Neural crest cell (in vitro differentiated cells): ENCODE measurements around the gene UBE2I. TPM values are rescaled to one million over a fixed set of nuclear protein-coding genes. Genes with fewer than 3 reads are reported as not detected.

ENCODE experiments used
- DNase-seq: peaks from one replicate; pipeline ENCODE4 v3.0.0; 2021; ENCODE audit warnings: low read depth, mixed read lengths, low spot score
- H3K27ac Mint-ChIP-seq: one replicate; pipeline ENCODE4 v1.8.0; 2021; ENCODE audit warnings: mild to moderate bottlenecking, mixed read lengths; ENCODE audit not compliant: unreplicated experiment
- H3K27me3 Mint-ChIP-seq: 2 replicates; pipeline ENCODE4 v1.8.0; 2021; ENCODE audit warnings: low read depth, mild to moderate bottlenecking, mixed read lengths
- H3K36me3 Mint-ChIP-seq: 2 replicates; pipeline ENCODE4 v1.8.0; 2021; ENCODE audit warnings: low read depth, mild to moderate bottlenecking, mixed read lengths
- H3K4me1 Mint-ChIP-seq: 2 replicates; pipeline ENCODE4 v1.8.0; 2021; ENCODE audit warnings: mixed read lengths
- H3K4me3 Mint-ChIP-seq: one replicate; pipeline ENCODE4 v1.8.0; 2021; ENCODE audit warnings: mild to moderate bottlenecking, mixed read lengths
- H3K9me3 Mint-ChIP-seq: 2 replicates; pipeline ENCODE4 v1.8.0; 2021; ENCODE audit warnings: mixed read lengths
- CTCF ChIP-seq: fragments of 200-600 bp; sonication (generic); conservative IDR thresholded peaks from 2 replicates; pipeline ENCODE4 v1.5.0; 2021; ENCODE audit warnings: antibody characterized with exemption, mild to moderate bottlenecking
- total RNA-seq: library from RNA; stranded (reverse); gene quantifications from 2 replicates; pipeline ENCODE4 v1.2.1, GENCODE V29; 2021

UBE2I gene
- total RNA-seq, 1 donor from 2014 or later = 301 TPM

GRCh38 chr16:1347286-1347855 lies 37.9 kb downstream of the UBE2I start:
- Mint-ChIP-seq H3K36me3 (peaks cover under 1% of the 10 kb centered on the region), H3K4me1 (peaks cover 12% of the 10 kb centered on the region), H3K27me3 (peaks cover 15% of the 10 kb centered on the region), H3K27ac (no peak overlapping the region), H3K9me3 (no peaks in the 10 kb centered on the region), H3K4me3 (peak overlapping the region; percentile 44)
- no peak for DNase-seq
- TF ChIP-seq CTCF = no peak

- no peak for DNase-seq
- Mint-ChIP-seq H3K4me3 (no peak overlapping the region), H3K27me3 (peaks cover 15% of the 10 kb centered on the region), H3K36me3 (peaks cover 4% of the 10 kb centered on the region), H3K27ac (no peak overlapping the region), H3K9me3 (no peaks in the 10 kb centered on the region), H3K4me1 (peaks cover 14% of the 10 kb centered on the region)
- no peak for TF ChIP-seq CTCF
Measured at GRCh38 chr16:1347962-1348361, 38.5 kb downstream of the UBE2I start.

DNA sequence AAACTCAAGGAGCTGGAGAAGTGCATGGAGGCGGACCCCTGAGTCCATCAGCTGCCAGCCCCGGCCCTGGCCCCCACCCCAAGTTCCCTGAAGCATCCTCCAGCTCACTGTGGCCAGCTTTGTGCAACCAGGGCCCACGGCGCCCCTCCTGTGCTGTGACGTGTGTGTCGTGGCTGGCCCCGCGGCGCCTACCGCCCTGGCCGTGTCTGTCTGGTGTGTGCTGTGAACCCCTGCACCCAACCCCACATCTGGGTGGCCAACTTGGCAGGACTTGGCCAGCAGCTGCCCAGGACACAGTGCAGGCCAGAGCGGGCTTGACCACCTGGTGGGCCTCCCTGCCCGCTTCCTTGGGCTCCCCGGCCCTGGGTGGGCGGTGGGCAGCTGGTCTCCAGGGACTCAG lies 39.0 kb downstream of the UBE2I start:
- no peak overlapping the region for H3K4me3 Mint-ChIP-seq
- peaks cover 13% of the 10 kb centered on the region for H3K4me1 Mint-ChIP-seq
- H3K27ac Mint-ChIP-seq = no peak overlapping the region
- TF ChIP-seq CTCF = no peak
- no peak for DNase-seq
- H3K36me3 Mint-ChIP-seq = peaks cover 4% of the 10 kb centered on the region
- no peaks in the 10 kb centered on the region for H3K9me3 Mint-ChIP-seq
- H3K27me3 Mint-ChIP-seq = peaks cover 10% of the 10 kb centered on the region

DNA sequence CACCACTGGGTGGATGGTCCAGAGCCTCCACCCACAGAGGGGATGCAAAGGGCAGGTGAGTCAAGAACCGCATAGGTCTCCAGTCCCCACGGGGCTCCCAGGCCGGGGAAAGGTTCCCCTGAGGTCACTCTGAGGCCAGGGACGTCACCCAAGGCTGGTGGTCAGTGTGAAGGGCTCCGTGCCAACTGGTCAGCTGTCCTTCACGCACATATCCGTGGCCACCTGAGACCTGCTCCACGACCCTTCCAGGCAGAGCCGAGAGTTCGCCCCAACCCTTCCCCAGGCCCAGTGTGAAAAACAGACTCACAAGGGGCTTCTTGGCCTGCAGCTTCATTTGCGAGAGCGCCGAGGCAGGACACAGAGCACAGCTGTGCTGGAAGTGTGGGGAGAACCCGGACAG lies 39.5 kb downstream of the UBE2I start:
- TF ChIP-seq CTCF = no peak
- Mint-ChIP-seq H3K36me3 (peaks cover 4% of the 10 kb centered on the region), H3K4me1 (peaks cover 14% of the 10 kb centered on the region), H3K27ac (no peak overlapping the region), H3K9me3 (no peaks in the 10 kb centered on the region), H3K27me3 (peaks cover 8% of the 10 kb centered on the region), H3K4me3 (no peak overlapping the region)
- DNase-seq = no peak

DNA sequence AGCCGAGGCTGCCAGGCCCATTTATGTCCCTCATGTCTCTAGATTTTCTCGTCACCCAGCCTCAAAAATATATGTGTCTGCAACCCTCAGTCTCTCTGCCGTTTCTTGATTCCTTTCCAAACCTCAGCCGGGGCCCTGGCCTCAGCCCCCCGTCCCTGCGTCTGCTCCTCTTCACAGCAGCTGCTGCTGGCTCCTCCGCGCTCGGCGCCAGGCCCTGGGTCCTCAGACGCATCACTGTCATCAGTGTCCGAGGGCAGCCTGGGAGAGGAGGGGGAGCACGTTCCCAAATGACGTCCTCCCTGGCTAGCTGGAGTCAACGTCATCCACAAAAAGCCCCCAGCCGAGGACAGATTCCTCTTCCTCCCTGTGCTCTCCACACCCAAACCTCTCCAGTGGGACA lies 39.9 kb downstream of the UBE2I start:
- no peak overlapping the region for H3K27ac Mint-ChIP-seq
- peaks cover 4% of the 10 kb centered on the region for H3K36me3 Mint-ChIP-seq
- H3K27me3 Mint-ChIP-seq = peaks cover 6% of the 10 kb centered on the region
- no peak for TF ChIP-seq CTCF
- H3K9me3 Mint-ChIP-seq = no peaks in the 10 kb centered on the region
- no peak for DNase-seq
- peaks cover 14% of the 10 kb centered on the region for H3K4me1 Mint-ChIP-seq
- H3K4me3 Mint-ChIP-seq = no peak overlapping the region

- Mint-ChIP-seq H3K9me3 (no peaks in the 10 kb centered on the region), H3K27ac (no peak overlapping the region), H3K4me3 (peak overlapping the region; percentile 81), H3K36me3 (peaks cover 4% of the 10 kb centered on the region), H3K4me1 (peaks cover 14% of the 10 kb centered on the region), H3K27me3 (peaks cover 6% of the 10 kb centered on the region)
- TF ChIP-seq CTCF = no peak
- no peak for DNase-seq
Measured at GRCh38 chr16:1349951-1350350, 40.5 kb downstream of the UBE2I start.
